SH-SY5Y (cell line): ENCODE data around the gene TBCE.

Experiments
- GATA2 ChIP-seq: IDR thresholded peaks from 2 replicates; pipeline ENCODE4 v1.6.1; 2011; ENCODE audit warnings: mild to moderate bottlenecking, low read depth, low read length
- GATA3 ChIP-seq: IDR thresholded peaks from 2 replicates; pipeline ENCODE4 v1.6.1; 2011; ENCODE audit warnings: low read depth, mild to moderate bottlenecking, low read length, moderate library complexity

GRCh38 chr1:235328271-235329138 lies 38.7 kb upstream of the TBCE start, which contains the start of gene GGPS1:
- peak; percentile 52; the same call in 1 of the 2 replicates for TF ChIP-seq GATA2
- no peak for TF ChIP-seq GATA3
